GM12878 (cell line): Measurements from ENCODE around the gene AVL9. TPM values are rescaled to one million over a fixed set of nuclear protein-coding genes. Genes with fewer than 3 reads are reported as not detected.

Experiments used
- ATAC-seq: fragments of 200-7000 bp; cut with Tn5 transposase; 3 replicates; pipeline ENCODE4 v1.9.1; 2020; ENCODE audit warnings: mild to moderate bottlenecking, moderate library complexity
- BruUV-seq: library from RNA; stranded (reverse); fragments of 400-500 nt; replicated peaks from 2 replicates; lab custom pipeline; 2021; lab: Mats Ljungman, UMichigan
- CTCF ChIA-PET: fragments of 300-600 bp; sonication (Branson Sonifier 250); formaldehyde crosslinking; extraction: SDS; loops from one replicate; lab custom pipeline; 2021; ENCODE audit warnings: inconsistent platforms; lab: Yijun Ruan, JAX
- POLR2A ChIA-PET: fragments of 350-600 bp; formaldehyde crosslinking; extraction: SDS; loops from one replicate; lab custom pipeline; 2021; ENCODE audit warnings: inconsistent platforms; lab: Charles Lee
- RAD21 ChIA-PET: fragments of 300-600 bp; sonication (Branson Sonifier 250); formaldehyde crosslinking; loops from one replicate; lab custom pipeline; 2023; ENCODE audit warnings: antibody characterized with exemption; ENCODE audit not compliant: unreplicated experiment; lab: Charles Lee
- SMC1A ChIA-PET: fragments of 300-600 bp; sonication (Branson Sonifier 250); formaldehyde crosslinking; loops from one replicate; lab custom pipeline; 2023; ENCODE audit not compliant: unreplicated experiment, uncharacterized antibody; lab: Charles Lee
- DNase-seq: peaks from one replicate; pipeline ENCODE4 v3.0.0-alpha.2; 2011; ENCODE audit warnings: low read depth, low spot score
- FAIRE-seq: peaks from 3 replicates; lab custom pipeline; 2011; peaks lifted over from hg19 to GRCh38; lab: Jason Lieb, UNC
- H2AFZ ChIP-seq: 2 replicates; pipeline ENCODE4 v1.6.0; 2011; ENCODE audit warnings: low read depth, low read length, control low read depth; ENCODE audit not compliant: control insufficient read depth
- H3K27ac ChIP-seq: 2 replicates; pipeline ENCODE4 v1.5.1; 2011; ENCODE audit warnings: control low read depth; ENCODE audit not compliant: control insufficient read depth, insufficient read depth
- H3K27me3 ChIP-seq, 2 experiments: replicated peaks in 1 of 2; 2 replicates each; pipeline versions ENCODE4 v1.6.0 to v1.6.1; 2011; ENCODE audit warnings: low read length in 1 of 2; ENCODE audit not compliant: control insufficient read depth in 2 of 2, insufficient read depth in 2 of 2
- H3K36me3 ChIP-seq, 2 experiments: 2 replicates each; pipeline ENCODE4 v1.5.1; 2011; ENCODE audit warnings: low read length in 1 of 2; ENCODE audit not compliant: control insufficient read depth in 2 of 2, insufficient read depth in 2 of 2
- H3K4me1 ChIP-seq: 2 replicates; pipeline ENCODE4 v1.6.1; 2011; ENCODE audit warnings: mild to moderate bottlenecking, low read length, moderate library complexity, mixed read lengths; ENCODE audit not compliant: control insufficient read depth, insufficient read depth
- H3K4me2 ChIP-seq: 2 replicates; pipeline ENCODE4 v1.6.0; 2011; ENCODE audit warnings: control low read depth; ENCODE audit not compliant: control insufficient read depth, insufficient read depth
- H3K4me3 ChIP-seq: fragments of 200-600 bp; sonication (generic); 2 replicates; pipeline ENCODE4 v1.5.1; 2016
- H3K79me2 ChIP-seq: 2 replicates; pipeline ENCODE4 v1.6.0; 2011; ENCODE audit warnings: low read length; ENCODE audit not compliant: control insufficient read depth, insufficient read depth
- H3K9ac ChIP-seq: 2 replicates; pipeline ENCODE4 v1.8.0; 2011; ENCODE audit warnings: low read length, control low read depth, mixed read lengths; ENCODE audit not compliant: control insufficient read depth, insufficient read depth
- H3K9me3 ChIP-seq: replicated peaks from 3 replicates; pipeline ENCODE4 v1.5.1; 2011; ENCODE audit warnings: mild to moderate bottlenecking, low read length; ENCODE audit not compliant: control insufficient read depth, insufficient read depth
- H4K20me1 ChIP-seq: 2 replicates; pipeline ENCODE4 v1.6.0; 2011; ENCODE audit not compliant: control insufficient read depth, insufficient read depth
- BCL3 ChIP-seq: IDR thresholded peaks from 2 replicates; pipeline ENCODE4 v1.6.1; 2011; ENCODE audit warnings: borderline replicate concordance, low read depth, mild to moderate bottlenecking, moderate library complexity, low read length; ENCODE audit not compliant: insufficient read depth, poor library complexity, severe bottlenecking
- BRCA1 ChIP-seq: IDR thresholded peaks from 2 replicates; pipeline ENCODE4 v1.6.1; 2011; ENCODE audit warnings: low read depth, low read length, improper control_type of control experiment
- CREB1 ChIP-seq: IDR thresholded peaks from 2 replicates; pipeline ENCODE4 v1.6.1; 2012; ENCODE audit warnings: low read depth, mild to moderate bottlenecking, inconsistent platforms
- CTCF ChIP-seq, 3 experiments: IDR thresholded peaks in 2 of 3; conservative IDR thresholded peaks in 1 of 3; 2 replicates each; pipeline ENCODE4 v1.5.1; 2011; ENCODE audit warnings: low read depth in 3 of 3, low read length in 3 of 3, mild to moderate bottlenecking in 3 of 3, control low read depth in 2 of 3, moderate library complexity in 2 of 3, inconsistent platforms in 1 of 3, mixed read lengths in 1 of 3; ENCODE audit not compliant: control insufficient read depth in 2 of 3, insufficient read depth in 1 of 3; ENCODE audit errors: extremely low read depth in 1 of 3
- EGR1 ChIP-seq, 2 experiments: IDR thresholded peaks; 1 replicate in 1 of 2; 2 replicates in 1 of 2; pipeline ENCODE4 v1.6.1; 2011 to 2012; ENCODE audit warnings: low read depth in 2 of 2, low read length in 2 of 2, borderline replicate concordance in 1 of 2, mild to moderate bottlenecking in 1 of 2, moderate library complexity in 1 of 2
- IKZF1 ChIP-seq: fragments of 450-650 bp; conservative IDR thresholded peaks from 2 replicates; pipeline ENCODE4 v1.6.1; 2017; ENCODE audit warnings: antibody characterized with exemption, mild to moderate bottlenecking
- MEF2B ChIP-seq: fragments of 450-650 bp; IDR thresholded peaks from 2 replicates; pipeline ENCODE4 v1.6.1; 2018; ENCODE audit warnings: mild to moderate bottlenecking, moderate library complexity; ENCODE audit not compliant: partially characterized antibody, poor library complexity, severe bottlenecking
- REST ChIP-seq: IDR thresholded peaks from 2 replicates; pipeline ENCODE4 v1.6.1; 2012; ENCODE audit warnings: mild to moderate bottlenecking, low read depth, low read length
- STAT3 ChIP-seq: IDR thresholded peaks from 2 replicates; pipeline ENCODE4 v1.6.1; 2011; ENCODE audit warnings: low read depth, low read length, improper control_type of control experiment
- YY1 ChIP-seq: IDR thresholded peaks from 2 replicates; pipeline ENCODE4 v1.6.1; 2011; ENCODE audit warnings: low read depth, mild to moderate bottlenecking, low read length
- ZNF274 ChIP-seq: IDR thresholded peaks from one replicate; pipeline ENCODE4 v1.8.0; 2011; ENCODE audit not compliant: insufficient read length, insufficient read depth
- WGBS: methylation state at CpG from one replicate; pipeline ENCODE4 v1.1.6; 2016; ENCODE audit warnings: low lambda C conversion rate; ENCODE audit not compliant: insufficient replicate concordance, insufficient coverage; ENCODE audit errors: missing lambda C conversion rate; 5-methylcytosine and 5-hydroxymethylcytosine counted together
- in situ Hi-C: fragments of 300-500 bp; cut with MboI; formaldehyde crosslinking; loops from 9 replicates; pipeline ENCODE4 v1.14.3; 2018; ENCODE audit warnings: mixed read lengths
- intact Hi-C: fragments of 100-400 bp; cut with micrococcal nuclease; formaldehyde crosslinking; loops from one replicate; pipeline ENCODE4 v1.14.2; 2022; ENCODE audit not compliant: unreplicated experiment
- polyA plus RNA-seq, 11 experiments: library from polyadenylated mRNA; depleted of rRNA in 4 of 11; unstranded in 6 of 11; stranded (reverse) in 5 of 11; fragments of >200 nt; fragmentation: Nextera tagmentation in 4 of 11; fragmentation: Illumina TruSeq in 1 of 11; extraction: Ambion mirVana in 4 of 11; extraction: Trizol in 1 of 11; gene quantifications; 1 replicate in 1 of 11; 2 replicates in 10 of 11; pipeline versions ENCODE4 v1.2.1 to v1.2.3, GENCODE V29; 2011 to 2016; ENCODE audit warnings: inconsistent platforms in 2 of 11, missing spikeins in 2 of 11, low read depth in 1 of 11
- total RNA-seq, 4 experiments: library from RNA; depleted of rRNA in 3 of 4; stranded (reverse); fragments of >200 nt in 3 of 4; fragmentation: Illumina TruSeq in 1 of 4; extraction: Trizol in 1 of 4; gene quantifications; 2 replicates each; pipeline versions ENCODE4 v1.2.1 to v1.2.3, GENCODE V29; 2013 to 2021
- TF ChIP-seq, protein P1 (sequence below): fragments of 450-650 bp; IDR thresholded peaks from 2 replicates; pipeline ENCODE4 v1.6.1; 2016; ENCODE audit warnings: mild to moderate bottlenecking

Gene AVL9
- total and polyA plus RNA-seq, 10 of the 15 experiments (the other 5 are each of a cell fraction or from before 2014, with no cell fraction given), result 4.5 to 41.6 (median 20.1) TPM

DNA sequence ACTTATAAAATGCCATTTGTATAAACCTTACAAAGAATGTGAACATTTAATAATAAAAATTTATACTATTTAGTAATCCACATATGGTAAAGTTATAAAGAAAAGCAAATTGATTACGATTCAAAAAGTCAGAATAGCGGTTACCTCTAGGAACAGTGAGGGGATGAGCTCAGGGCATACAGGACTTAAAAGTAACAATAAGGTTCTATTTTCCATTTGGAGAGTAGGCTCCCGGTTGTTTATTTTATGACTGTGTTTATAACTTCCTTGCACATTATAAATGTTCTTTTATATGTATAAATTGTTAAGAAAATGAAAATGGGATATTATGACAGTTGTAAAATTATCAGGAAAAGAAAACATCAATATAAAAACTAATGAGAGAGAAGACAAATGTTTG is 135.7 kb downstream of the AVL9 start:
- H3K27me3 ChIP-seq, result no peaks in the 10 kb centered on the region
- BruUV-seq, result no TSS peak
- in situ Hi-C loops, result no loop called here
- WGBS, result 50% methylated on average over 3 of the region's 3 CpGs
- no peaks in the 10 kb centered on the region for H4K20me1 ChIP-seq
- H2AFZ ChIP-seq, result no peak overlapping the region
- ChIA-PET RAD21 (no interaction called here), CTCF (no interaction called here), POLR2A (no interaction called here), SMC1A (no interaction called here)
- FAIRE-seq (no peak), ATAC-seq (no peak), DNase-seq (no peak)
- H3K4me1 ChIP-seq, result no peaks in the 10 kb centered on the region
- H3K4me2 ChIP-seq, result no peak overlapping the region
- H3K9ac ChIP-seq, result no peak overlapping the region
- TF ChIP-seq BCL3, result no peak
- no peak for TF ChIP-seq IKZF1
- no peak for TF ChIP-seq ZNF274
- TF ChIP-seq, protein P1, sequence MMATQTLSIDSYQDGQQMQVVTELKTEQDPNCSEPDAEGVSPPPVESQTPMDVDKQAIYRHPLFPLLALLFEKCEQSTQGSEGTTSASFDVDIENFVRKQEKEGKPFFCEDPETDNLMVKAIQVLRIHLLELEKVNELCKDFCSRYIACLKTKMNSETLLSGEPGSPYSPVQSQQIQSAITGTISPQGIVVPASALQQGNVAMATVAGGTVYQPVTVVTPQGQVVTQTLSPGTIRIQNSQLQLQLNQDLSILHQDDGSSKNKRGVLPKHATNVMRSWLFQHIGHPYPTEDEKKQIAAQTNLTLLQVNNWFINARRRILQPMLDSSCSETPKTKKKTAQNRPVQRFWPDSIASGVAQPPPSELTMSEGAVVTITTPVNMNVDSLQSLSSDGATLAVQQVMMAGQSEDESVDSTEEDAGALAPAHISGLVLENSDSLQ, result no peak
- TF ChIP-seq MEF2B, result no peak
- no peak for TF ChIP-seq EGR1 (IDR thresholded peaks at IDR 0.05; ENCODE audit: borderline replicate concordance in 1 of 2, low read depth in 2 of 2, low read length in 2 of 2)
- no peak for TF ChIP-seq STAT3
- no peak for TF ChIP-seq CREB1
- TF ChIP-seq YY1, result no peak
- no peak for TF ChIP-seq REST
- no peak for TF ChIP-seq BRCA1
- no peak for TF ChIP-seq CTCF (IDR thresholded peaks at IDR 0.05 in 2 of 3, conservative IDR thresholded peaks at IDR 0.05 in 1 of 3; ENCODE audit: control insufficient read depth in 2 of 3, extremely low read depth in 1 of 3, insufficient read depth in 1 of 3, low read depth in 3 of 3, low read length in 3 of 3)
- TF ChIP-seq, all 136 proteins: peak for 0
- no peaks in the 10 kb centered on the region for H3K79me2 ChIP-seq
- H3K9me3 ChIP-seq, result no peaks in the 10 kb centered on the region
- intact Hi-C loops, result no loop called here
- H3K27ac ChIP-seq, result no peak overlapping the region
- H3K36me3 ChIP-seq, result no peaks in the 10 kb centered on the region
- no peak overlapping the region for H3K4me3 ChIP-seq
